HEK293T (cell line): ENCODE results near the gene KCNA2.

ENCODE experiments used
- ELF4 ChIP-seq: fragments of 450-650 bp; IDR thresholded peaks from 2 replicates; pipeline ENCODE4 v1.6.1; 2017; ENCODE audit warnings: antibody characterized with exemption
- FOXM1 ChIP-seq: fragments of 450-650 bp; IDR thresholded peaks from 2 replicates; pipeline ENCODE4 v1.6.1; 2017; ENCODE audit warnings: mild to moderate bottlenecking, borderline replicate concordance
- LEF1 ChIP-seq: fragments of 450-650 bp; IDR thresholded peaks from 2 replicates; pipeline ENCODE4 v1.6.1; 2017; ENCODE audit warnings: mild to moderate bottlenecking, borderline replicate concordance
- NFRKB ChIP-seq: fragments of 450-650 bp; IDR thresholded peaks from 2 replicates; pipeline ENCODE4 v1.6.1; 2016; ENCODE audit warnings: mild to moderate bottlenecking, moderate library complexity
- PKNOX1 ChIP-seq: fragments of 450-650 bp; IDR thresholded peaks from 2 replicates; pipeline ENCODE4 v1.6.1; 2016
- SP1 ChIP-seq: fragments of 450-650 bp; IDR thresholded peaks from 2 replicates; pipeline ENCODE4 v1.6.1; 2017
- SUZ12 ChIP-seq: fragments of 450-650 bp; IDR thresholded peaks from 2 replicates; pipeline ENCODE4 v1.6.1; 2016; ENCODE audit warnings: mild to moderate bottlenecking

GRCh38 chr1:110555807-110556470 is 50.2 kb downstream of the KCNA2 start:
- TF ChIP-seq SUZ12, result no peak
- no peak for TF ChIP-seq LEF1
- TF ChIP-seq SP1, result no peak
- no peak for TF ChIP-seq FOXM1
- no peak for TF ChIP-seq PKNOX1
- no peak for TF ChIP-seq NFRKB
- no peak for TF ChIP-seq ELF4
